ENCODE results near the gene SLC6A6.

- TF ChIP-seq IRF2 (CRISPR knock-in tag; IDR thresholded peaks at IDR 0.05; ENCODE audit: borderline replicate concordance, low read depth), result no peak
- TF ChIP-seq GABPB1 (CRISPR knock-in tag; IDR thresholded peaks at IDR 0.05), result no peak
- TF ChIP-seq ETV6 (CRISPR knock-in tag; IDR thresholded peaks at IDR 0.05), result no peak
- no peak for TF ChIP-seq CREM (CRISPR knock-in tag; IDR thresholded peaks at IDR 0.05)
- TF ChIP-seq, protein P1, sequence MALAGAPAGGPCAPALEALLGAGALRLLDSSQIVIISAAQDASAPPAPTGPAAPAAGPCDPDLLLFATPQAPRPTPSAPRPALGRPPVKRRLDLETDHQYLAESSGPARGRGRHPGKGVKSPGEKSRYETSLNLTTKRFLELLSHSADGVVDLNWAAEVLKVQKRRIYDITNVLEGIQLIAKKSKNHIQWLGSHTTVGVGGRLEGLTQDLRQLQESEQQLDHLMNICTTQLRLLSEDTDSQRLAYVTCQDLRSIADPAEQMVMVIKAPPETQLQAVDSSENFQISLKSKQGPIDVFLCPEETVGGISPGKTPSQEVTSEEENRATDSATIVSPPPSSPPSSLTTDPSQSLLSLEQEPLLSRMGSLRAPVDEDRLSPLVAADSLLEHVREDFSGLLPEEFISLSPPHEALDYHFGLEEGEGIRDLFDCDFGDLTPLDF (CRISPR knock-in tag; IDR thresholded peaks at IDR 0.05), result no peak
- no peak for TF ChIP-seq FOXP1 (CRISPR knock-in tag; IDR thresholded peaks at IDR 0.05; ENCODE audit: borderline replicate concordance)
- no peak for TF ChIP-seq NFYB (CRISPR knock-in tag; conservative IDR thresholded peaks at IDR 0.05; ENCODE audit: low read depth)
- TF ChIP-seq ESRRA (CRISPR knock-in tag; IDR thresholded peaks at IDR 0.05; ENCODE audit: borderline replicate concordance), result no peak
- TF ChIP-seq, protein P2, sequence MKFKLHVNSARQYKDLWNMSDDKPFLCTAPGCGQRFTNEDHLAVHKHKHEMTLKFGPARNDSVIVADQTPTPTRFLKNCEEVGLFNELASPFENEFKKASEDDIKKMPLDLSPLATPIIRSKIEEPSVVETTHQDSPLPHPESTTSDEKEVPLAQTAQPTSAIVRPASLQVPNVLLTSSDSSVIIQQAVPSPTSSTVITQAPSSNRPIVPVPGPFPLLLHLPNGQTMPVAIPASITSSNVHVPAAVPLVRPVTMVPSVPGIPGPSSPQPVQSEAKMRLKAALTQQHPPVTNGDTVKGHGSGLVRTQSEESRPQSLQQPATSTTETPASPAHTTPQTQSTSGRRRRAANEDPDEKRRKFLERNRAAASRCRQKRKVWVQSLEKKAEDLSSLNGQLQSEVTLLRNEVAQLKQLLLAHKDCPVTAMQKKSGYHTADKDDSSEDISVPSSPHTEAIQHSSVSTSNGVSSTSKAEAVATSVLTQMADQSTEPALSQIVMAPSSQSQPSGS (CRISPR knock-in tag; IDR thresholded peaks at IDR 0.05; ENCODE audit: borderline replicate concordance, low read depth), result no peak
- TF ChIP-seq MLX (CRISPR knock-in tag; IDR thresholded peaks at IDR 0.05), result no peak
- TF ChIP-seq CTCF (IDR thresholded peaks at IDR 0.05), result no peak
- no peak for TF ChIP-seq PREB (CRISPR knock-in tag; IDR thresholded peaks at IDR 0.05; ENCODE audit: borderline replicate concordance)
- no peak for TF ChIP-seq NFE2L1 (CRISPR knock-in tag; IDR thresholded peaks at IDR 0.05)
These were observed 119.8 kb downstream of the SLC6A6 start for GRCh38 chr3:14522129-14522691.
